DND-41 (cell line): ENCODE data around the gene GPR33.
"Not testable (repeated sequence)": the region's sequence is repeated elsewhere in the genome, so short reads cannot be mapped to it uniquely, and the experiment has no call there.

Experiments used
- ATAC-seq: fragments of 200-7000 bp; cut with Tn5 transposase; 3 replicates; pipeline ENCODE4 v1.9.1; 2021; ENCODE audit warnings: low read depth; ENCODE audit not compliant: insufficient read depth
- DNase-seq: peaks from one replicate; pipeline ENCODE4 v3.0.0-alpha.2; 2020
- H2AFZ ChIP-seq: 2 replicates; pipeline ENCODE4 v1.6.0; 2012; ENCODE audit warnings: low read depth, low read length
- H3K27ac ChIP-seq: 2 replicates; pipeline ENCODE4 v1.5.1; 2012; ENCODE audit warnings: low read length, inconsistent platforms
- H3K27me3 ChIP-seq: fragments of 200-600 bp; sonication (generic); 2 replicates; pipeline ENCODE4 v1.6.0; 2012; ENCODE audit warnings: low read length, mild to moderate bottlenecking, inconsistent platforms; ENCODE audit not compliant: insufficient read depth, poor library complexity
- H3K36me3 ChIP-seq: 2 replicates; pipeline ENCODE4 v1.5.1; 2012; ENCODE audit warnings: low read length, inconsistent platforms; ENCODE audit not compliant: insufficient read depth
- H3K4me1 ChIP-seq: 2 replicates; pipeline ENCODE4 v1.5.1; 2012; ENCODE audit warnings: mild to moderate bottlenecking, low read length; ENCODE audit not compliant: insufficient read depth
- H3K4me2 ChIP-seq: 2 replicates; pipeline ENCODE4 v1.6.0; 2012; ENCODE audit warnings: mild to moderate bottlenecking, moderate library complexity, low read length, inconsistent platforms; ENCODE audit not compliant: insufficient read depth
- H3K4me3 ChIP-seq, 2 experiments: fragments of 200-600 bp in 1 of 2; shearing (Covaris generic) in 1 of 2; 2 replicates each; pipeline ENCODE4 v1.5.1; 2012 to 2016; ENCODE audit warnings: inconsistent platforms in 2 of 2, low read length in 2 of 2, mild to moderate bottlenecking in 2 of 2, low read depth in 1 of 2, moderate library complexity in 1 of 2
- H3K79me2 ChIP-seq: 2 replicates; pipeline ENCODE4 v1.6.0; 2012; ENCODE audit warnings: low read length, inconsistent platforms; ENCODE audit not compliant: insufficient read depth
- H3K9ac ChIP-seq: 2 replicates; pipeline ENCODE4 v1.6.0; 2012; ENCODE audit warnings: low read depth, mild to moderate bottlenecking, inconsistent platforms, low read length, moderate library complexity
- H3K9me3 ChIP-seq: 2 replicates; pipeline ENCODE4 v1.5.1; 2012; ENCODE audit warnings: low read length, moderate library complexity, mild to moderate bottlenecking, inconsistent platforms; ENCODE audit not compliant: insufficient read depth, severe bottlenecking
- H4K20me1 ChIP-seq: 2 replicates; pipeline ENCODE4 v1.6.0; 2012; ENCODE audit warnings: low read length; ENCODE audit not compliant: insufficient read depth
- EZH2 ChIP-seq: IDR thresholded peaks from 3 replicates; pipeline ENCODE4 v1.6.1; 2012; ENCODE audit warnings: borderline replicate concordance, low read depth, mild to moderate bottlenecking, moderate library complexity, low read length, inconsistent platforms; ENCODE audit not compliant: severe bottlenecking
- TF ChIP-seq, protein P1 (sequence below): IDR thresholded peaks from 2 replicates; pipeline ENCODE4 v1.5.1; 2012; ENCODE audit warnings: borderline replicate concordance, low read length, moderate library complexity, mild to moderate bottlenecking; ENCODE audit not compliant: poor library complexity, severe bottlenecking; ENCODE audit errors: extremely low read depth

Gene GPR33

DNA sequence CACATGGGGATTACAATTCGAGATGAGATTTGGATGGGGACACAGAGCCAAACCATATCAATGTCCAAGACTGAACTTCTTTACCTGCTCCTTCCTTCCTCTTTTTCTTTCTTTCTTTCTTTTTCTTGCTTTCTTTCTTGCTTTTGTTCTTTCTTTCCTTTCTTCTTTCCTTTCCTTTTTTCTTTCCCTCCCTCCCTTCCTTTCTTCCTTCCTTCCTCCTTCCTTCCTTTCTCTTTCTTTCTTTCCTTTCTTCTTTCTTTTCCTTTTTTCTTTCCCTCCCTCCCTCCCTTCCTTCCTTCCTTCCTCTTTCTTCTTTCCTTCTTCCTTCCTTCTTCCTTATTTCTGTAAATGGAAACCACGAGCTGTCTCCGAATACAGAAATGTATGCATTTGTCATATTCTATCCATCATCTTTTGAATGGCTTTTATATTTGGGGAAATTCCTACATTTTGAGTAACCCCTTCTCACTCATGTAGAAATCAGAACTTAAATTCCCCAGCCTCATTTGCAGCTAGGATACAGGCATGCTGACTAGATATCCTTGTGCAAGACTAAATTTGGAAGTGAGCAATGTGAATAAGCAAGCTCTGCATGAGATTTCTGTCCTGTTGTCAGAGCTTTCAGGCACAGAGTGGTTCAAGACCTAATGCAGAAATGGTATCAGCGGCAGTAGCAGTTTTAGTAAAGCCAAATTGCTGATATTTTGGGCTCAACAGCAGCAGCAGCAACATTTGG lies 11.5 kb downstream of the GPR33 start:
- Histone ChIP-seq H3K36me3 (no peaks in the 10 kb centered on the region), H3K4me1 (no peaks in the 10 kb centered on the region), H4K20me1 (no peaks in the 10 kb centered on the region), H3K9ac (no peak overlapping the region), H3K4me2 (no peak overlapping the region), H3K27ac (no peak overlapping the region), H3K9me3 (no peaks in the 10 kb centered on the region), H3K79me2 (no peaks in the 10 kb centered on the region), H3K4me3 (no peak overlapping the region), H3K27me3 (peaks cover 6% of the 10 kb centered on the region), H2AFZ (no peak overlapping the region)
- ATAC-seq (no peak), DNase-seq (no peak)
- no peak for TF ChIP-seq EZH2
- TF ChIP-seq, protein P1, sequence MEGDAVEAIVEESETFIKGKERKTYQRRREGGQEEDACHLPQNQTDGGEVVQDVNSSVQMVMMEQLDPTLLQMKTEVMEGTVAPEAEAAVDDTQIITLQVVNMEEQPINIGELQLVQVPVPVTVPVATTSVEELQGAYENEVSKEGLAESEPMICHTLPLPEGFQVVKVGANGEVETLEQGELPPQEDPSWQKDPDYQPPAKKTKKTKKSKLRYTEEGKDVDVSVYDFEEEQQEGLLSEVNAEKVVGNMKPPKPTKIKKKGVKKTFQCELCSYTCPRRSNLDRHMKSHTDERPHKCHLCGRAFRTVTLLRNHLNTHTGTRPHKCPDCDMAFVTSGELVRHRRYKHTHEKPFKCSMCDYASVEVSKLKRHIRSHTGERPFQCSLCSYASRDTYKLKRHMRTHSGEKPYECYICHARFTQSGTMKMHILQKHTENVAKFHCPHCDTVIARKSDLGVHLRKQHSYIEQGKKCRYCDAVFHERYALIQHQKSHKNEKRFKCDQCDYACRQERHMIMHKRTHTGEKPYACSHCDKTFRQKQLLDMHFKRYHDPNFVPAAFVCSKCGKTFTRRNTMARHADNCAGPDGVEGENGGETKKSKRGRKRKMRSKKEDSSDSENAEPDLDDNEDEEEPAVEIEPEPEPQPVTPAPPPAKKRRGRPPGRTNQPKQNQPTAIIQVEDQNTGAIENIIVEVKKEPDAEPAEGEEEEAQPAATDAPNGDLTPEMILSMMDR, result no peak

DNA sequence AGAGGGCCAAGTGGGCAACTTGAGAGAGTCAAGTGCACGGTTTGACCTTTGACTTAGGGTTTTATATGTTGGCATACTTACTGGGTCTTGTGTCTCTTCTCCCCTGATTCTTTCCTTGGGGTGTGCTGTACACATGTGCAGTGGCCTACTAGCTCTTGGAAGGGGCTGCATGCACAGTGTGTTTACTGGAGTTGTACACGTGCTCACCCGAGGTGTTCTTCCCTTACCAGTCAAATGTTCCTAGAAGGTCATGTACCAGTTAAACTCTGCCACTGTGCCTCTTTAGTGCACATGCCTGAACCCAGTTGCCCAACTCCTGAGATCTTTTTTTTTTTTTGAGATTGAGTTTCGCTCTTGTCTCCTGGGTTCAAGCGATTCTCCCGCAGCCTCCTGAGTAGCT lies 21.3 kb downstream of the GPR33 start:
- Histone ChIP-seq H3K4me1 (no peaks in the 10 kb centered on the region), H3K4me2 (no peak overlapping the region), H3K27ac (no peak overlapping the region), H3K9ac (no peak overlapping the region), H2AFZ (no peak overlapping the region), H3K4me3 (no peak overlapping the region), H3K36me3 (no peaks in the 10 kb centered on the region), H3K27me3 (no peaks in the 10 kb centered on the region), H4K20me1 (no peaks in the 10 kb centered on the region), H3K79me2 (no peaks in the 10 kb centered on the region), H3K9me3 (no peaks in the 10 kb centered on the region)
- DNase-seq, result no peak
- ATAC-seq, result no peak
- no peak for TF ChIP-seq EZH2
- TF ChIP-seq, protein P1, result no peak

DNA sequence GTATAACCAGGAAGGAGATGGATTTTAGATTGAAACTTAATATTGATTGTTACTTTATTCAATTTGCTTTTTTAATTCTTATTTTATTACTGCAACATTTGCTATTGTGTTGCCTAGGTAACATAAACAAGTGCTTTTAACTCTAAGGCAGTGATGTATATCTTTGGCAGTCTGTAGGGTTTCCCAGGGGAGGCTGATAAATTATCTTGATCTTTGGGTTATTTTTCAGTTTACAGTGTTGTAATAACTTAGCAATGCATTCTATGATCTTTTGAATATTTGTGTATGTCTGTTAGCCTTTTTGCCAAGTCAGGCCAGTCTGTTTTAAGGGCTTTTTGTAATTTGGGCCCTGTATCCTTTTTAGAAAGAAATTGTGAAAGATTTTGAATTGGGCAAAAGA lies 22.7 kb downstream of the GPR33 start:
- H3K9ac ChIP-seq, result no peak overlapping the region
- no peak for ATAC-seq
- H3K4me3 ChIP-seq, result no peak overlapping the region

DNA sequence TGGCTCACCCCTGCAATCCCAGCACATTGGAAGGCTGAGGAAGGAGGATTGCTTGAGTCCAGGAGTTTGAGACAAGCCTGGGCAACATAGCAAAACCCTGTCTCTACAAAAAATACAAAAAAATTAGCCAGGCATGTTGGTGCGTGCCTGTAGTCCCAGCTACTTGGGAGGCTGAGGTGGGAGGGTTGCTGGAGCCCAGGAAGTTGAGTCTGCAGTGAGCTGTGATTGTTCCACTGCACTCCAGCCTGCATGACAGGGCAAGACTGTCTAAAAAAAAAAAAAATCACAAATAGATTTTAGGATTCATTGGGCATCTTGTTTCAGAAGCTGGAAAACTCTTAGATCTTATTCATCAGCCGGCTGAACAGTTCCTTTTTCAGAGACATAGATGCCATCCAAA lies 25.4 kb downstream of the GPR33 start:
- not testable (repeated sequence) for ATAC-seq, H3K27ac ChIP-seq, H2AFZ ChIP-seq, H3K9ac ChIP-seq, DNase-seq, H3K9me3 ChIP-seq, H3K4me2 ChIP-seq, H3K36me3 ChIP-seq, H3K79me2 ChIP-seq, H3K27me3 ChIP-seq, H3K4me3 ChIP-seq, H4K20me1 ChIP-seq
- peaks cover 11% of the 10 kb centered on the region for H3K4me1 ChIP-seq

More for the DNA sequence above, 22.7 kb downstream of the GPR33 start:
- Histone ChIP-seq H3K27ac (no peak overlapping the region), H3K9me3 (no peaks in the 10 kb centered on the region), H4K20me1 (no peaks in the 10 kb centered on the region), H3K36me3 (no peaks in the 10 kb centered on the region), H2AFZ (no peak overlapping the region), H3K27me3 (no peaks in the 10 kb centered on the region), H3K4me2 (no peak overlapping the region), H3K79me2 (no peaks in the 10 kb centered on the region), H3K4me1 (no peaks in the 10 kb centered on the region)
- DNase-seq, result no peak
- TF ChIP-seq EZH2, result no peak
- TF ChIP-seq, protein P1, result no peak
